Right lobe of liver (tissue), 4 donors: Measurements from ENCODE around the gene MMAA.
"Not testable (repeated sequence)": the region's sequence is repeated elsewhere in the genome, so short reads cannot be mapped to it uniquely, and the experiment has no call there.

Source experiments
- CTCF ChIP-seq, 4 donors: fragments of 200-600 bp in 3 of 4; fragments of 450-650 bp in 1 of 4; IDR thresholded peaks; one replicate each; pipeline versions ENCODE4 v1.5.1 to v1.8.0; 2016 to 2022; ENCODE audit warnings: antibody characterized with exemption in 4 of 4, mild to moderate bottlenecking in 2 of 4
- POLR2A ChIP-seq: fragments of 450-650 bp; IDR thresholded peaks from one replicate; pipeline ENCODE4 v1.6.1; 2017; ENCODE audit warnings: antibody characterized with exemption, mild to moderate bottlenecking
- donor health status: DM: no; HTN: no; CAD: no.
- donor health status: DM: no; HTN: no; CAD: no.
- donor health status: DM: no; HTN: yes; CAD: no.

- not testable (repeated sequence) for TF ChIP-seq CTCF (IDR thresholded peaks at IDR 0.05); POLR2A
These were observed 44.6 kb upstream of the MMAA start for GRCh38 chr4:145574546-145574945.
